NCI-H82 (cell line): ENCODE data around the gene TMEM255B.

Source experiments
- DNase-seq: peaks from one replicate; lab custom pipeline; 2025; lab: John Stamatoyannopoulos, UW

The TMEM255B gene

GRCh38 chr13:113834496-113835200, 75.6 kb downstream of the TMEM255B start:
- no peak for DNase-seq

GRCh38 chr13:113835461-113836270, 76.6 kb downstream of the TMEM255B start:
- DNase-seq: peak; percentile 62

GRCh38 chr13:113836768-113837559, 77.9 kb downstream of the TMEM255B start:
- peak; percentile 32 for DNase-seq

- DNase-seq: peak; percentile 32
These were observed 78.7 kb downstream of the TMEM255B start for GRCh38 chr13:113837560-113838355.

GRCh38 chr13:113838711-113839201, 79.7 kb downstream of the TMEM255B start:
- DNase-seq: no peak

GRCh38 chr13:113839536-113840204, 80.6 kb downstream of the TMEM255B start:
- DNase-seq: no peak

- peak; percentile 25 for DNase-seq
These were observed 81.7 kb downstream of the TMEM255B start for GRCh38 chr13:113840541-113841352.

GRCh38 chr13:113841353-113841650, 82.3 kb downstream of the TMEM255B start:
- no peak for DNase-seq

GRCh38 chr13:113842336-113843062, 83.5 kb downstream of the TMEM255B start:
- DNase-seq: no peak

GRCh38 chr13:113843063-113843654, 84.1 kb downstream of the TMEM255B start:
- no peak for DNase-seq

- no peak for DNase-seq
These were observed 85.0 kb downstream of the TMEM255B start for GRCh38 chr13:113843864-113844556.

GRCh38 chr13:113845055-113845454, 86.0 kb downstream of the TMEM255B start:
- DNase-seq: no peak

- no peak for DNase-seq
These were observed 87.0 kb downstream of the TMEM255B start for GRCh38 chr13:113845723-113846635.

GRCh38 chr13:113846636-113847318, 87.8 kb downstream of the TMEM255B start:
- DNase-seq: no peak

GRCh38 chr13:113848020-113848419, 89.0 kb downstream of the TMEM255B start:
- no peak for DNase-seq

GRCh38 chr13:113848431-113849260, 89.6 kb downstream of the TMEM255B start:
- DNase-seq: no peak
